GM18520 (cell line): ENCODE results near the gene FBLN7.
"Not testable (repeated sequence)": the region's sequence is repeated elsewhere in the genome, so short reads cannot be mapped to it uniquely, and the experiment has no call there.

ENCODE experiments used
- ATAC-seq: cut with Tn5 transposase; IDR thresholded peaks from one replicate; pipeline ENCODE4 v1.9.1; 2021; ENCODE audit not compliant: unreplicated experiment

The FBLN7 gene

DNA sequence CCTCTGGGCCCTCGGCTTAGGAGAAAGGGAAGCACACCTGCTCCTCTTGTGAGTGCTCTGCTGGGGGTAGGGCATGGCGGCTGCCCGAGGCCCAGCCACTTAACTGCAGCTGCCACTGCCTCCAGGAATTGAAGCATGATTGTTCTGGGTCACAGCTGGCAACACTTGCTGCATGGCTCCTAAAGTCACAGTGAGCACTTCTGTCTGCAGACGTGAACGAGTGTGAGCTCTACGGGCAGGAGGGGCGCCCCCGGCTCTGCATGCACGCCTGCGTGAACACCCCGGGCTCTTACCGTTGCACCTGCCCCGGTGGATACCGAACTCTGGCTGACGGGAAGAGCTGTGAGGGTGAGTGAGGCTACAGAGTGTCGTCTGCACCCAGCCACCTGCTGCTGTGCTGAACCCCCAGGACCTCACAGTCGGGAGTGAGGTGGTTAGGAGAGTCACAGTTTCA, 44.4 kb downstream of the FBLN7 start:
- no peak for ATAC-seq

DNA sequence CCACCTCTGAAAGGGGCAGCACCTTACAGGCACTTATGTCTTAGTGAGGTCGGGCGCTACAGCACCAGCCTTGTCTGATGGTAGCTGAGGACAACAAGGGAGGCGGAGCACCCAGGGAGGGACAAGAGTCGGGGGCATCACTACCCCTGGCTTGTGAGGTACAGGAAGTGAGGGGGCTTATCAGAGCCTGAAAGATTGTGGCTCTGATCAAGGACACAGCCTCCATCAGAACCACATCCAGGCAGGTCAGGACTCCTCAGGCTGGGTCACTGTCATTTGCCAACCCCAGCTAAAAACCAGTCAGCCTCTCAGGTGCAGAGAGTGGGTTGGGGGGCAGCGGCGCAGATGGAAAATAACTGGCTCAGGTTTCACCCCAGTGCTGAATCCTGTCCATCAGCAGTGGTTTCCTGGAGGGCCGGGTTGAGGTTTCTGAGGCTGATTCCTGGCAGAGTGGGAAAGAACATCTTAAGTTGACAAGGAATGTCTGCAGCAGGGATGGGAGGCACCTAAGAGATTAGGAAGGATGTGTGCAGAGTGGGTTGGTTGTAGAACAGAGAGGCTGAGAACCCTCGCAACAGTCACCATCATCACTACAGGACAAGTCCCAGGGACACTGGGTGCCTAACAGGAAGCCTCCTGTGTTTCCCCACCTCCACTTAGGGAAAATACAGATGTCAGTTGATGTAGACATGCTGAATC, 45.3 kb downstream of the FBLN7 start:
- no peak for ATAC-seq

DNA sequence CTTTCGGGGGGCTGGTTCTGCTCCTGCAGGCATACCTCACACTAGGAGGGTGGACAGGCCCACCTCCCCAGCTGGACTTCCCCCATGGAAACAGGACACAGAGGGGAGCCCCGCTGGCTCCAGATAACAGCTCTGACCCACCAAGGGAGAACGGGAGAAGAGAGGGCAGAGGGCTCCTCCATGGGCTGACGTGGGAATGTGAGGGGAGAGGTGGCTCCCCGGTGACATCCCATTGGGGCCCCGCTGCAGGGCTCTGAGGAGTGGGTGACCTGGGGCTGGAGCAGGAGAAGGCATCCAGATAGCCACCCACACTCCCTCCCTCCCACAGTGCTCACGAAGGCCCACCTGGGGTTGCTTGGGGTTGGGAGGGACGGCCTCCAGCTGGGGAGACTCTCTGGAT, 45.9 kb downstream of the FBLN7 start:
- ATAC-seq, result no peak

DNA sequence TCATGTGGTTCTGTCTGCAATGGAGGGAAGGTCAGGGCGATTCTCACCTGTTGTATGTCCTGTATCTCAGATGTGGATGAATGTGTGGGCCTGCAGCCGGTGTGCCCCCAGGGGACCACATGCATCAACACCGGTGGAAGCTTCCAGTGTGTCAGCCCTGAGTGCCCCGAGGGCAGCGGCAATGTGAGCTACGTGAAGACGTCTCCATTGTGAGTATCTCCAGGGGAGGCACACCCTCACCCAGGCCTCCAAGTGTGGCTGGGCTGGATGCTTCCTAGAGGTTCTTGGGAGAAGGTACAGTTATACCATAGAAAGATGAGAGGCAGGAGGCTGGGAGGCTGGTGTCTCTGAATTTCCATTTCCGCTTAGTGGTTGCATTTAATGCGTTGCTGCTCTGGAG, 46.9 kb downstream of the FBLN7 start:
- ATAC-seq, result no peak

DNA sequence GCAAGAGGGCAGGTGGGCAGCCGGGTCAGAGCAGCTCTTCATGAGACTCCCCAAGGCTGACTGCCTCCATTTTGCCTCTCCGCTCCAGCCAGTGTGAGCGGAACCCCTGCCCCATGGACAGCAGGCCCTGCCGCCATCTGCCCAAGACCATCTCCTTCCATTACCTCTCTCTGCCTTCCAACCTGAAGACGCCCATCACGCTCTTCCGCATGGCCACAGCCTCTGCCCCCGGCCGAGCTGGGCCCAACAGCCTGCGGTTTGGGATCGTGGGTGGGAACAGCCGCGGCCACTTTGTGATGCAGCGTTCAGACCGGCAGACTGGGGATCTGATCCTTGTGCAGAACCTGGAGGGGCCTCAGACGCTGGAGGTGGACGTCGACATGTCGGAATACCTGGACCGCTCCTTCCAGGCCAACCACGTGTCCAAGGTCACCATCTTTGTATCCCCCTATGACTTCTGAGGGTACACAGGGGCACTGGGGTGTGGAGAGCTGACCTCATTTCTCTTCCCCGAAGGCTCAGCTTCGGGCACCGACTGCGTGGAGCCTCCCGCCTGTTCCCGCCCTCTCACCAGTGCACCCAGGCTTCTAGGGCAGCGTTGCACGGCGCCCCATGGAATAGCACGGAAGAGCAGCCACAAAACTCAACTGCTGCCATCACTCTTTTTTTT, 49.0 kb downstream of the FBLN7 start:
- ATAC-seq, result no peak

DNA sequence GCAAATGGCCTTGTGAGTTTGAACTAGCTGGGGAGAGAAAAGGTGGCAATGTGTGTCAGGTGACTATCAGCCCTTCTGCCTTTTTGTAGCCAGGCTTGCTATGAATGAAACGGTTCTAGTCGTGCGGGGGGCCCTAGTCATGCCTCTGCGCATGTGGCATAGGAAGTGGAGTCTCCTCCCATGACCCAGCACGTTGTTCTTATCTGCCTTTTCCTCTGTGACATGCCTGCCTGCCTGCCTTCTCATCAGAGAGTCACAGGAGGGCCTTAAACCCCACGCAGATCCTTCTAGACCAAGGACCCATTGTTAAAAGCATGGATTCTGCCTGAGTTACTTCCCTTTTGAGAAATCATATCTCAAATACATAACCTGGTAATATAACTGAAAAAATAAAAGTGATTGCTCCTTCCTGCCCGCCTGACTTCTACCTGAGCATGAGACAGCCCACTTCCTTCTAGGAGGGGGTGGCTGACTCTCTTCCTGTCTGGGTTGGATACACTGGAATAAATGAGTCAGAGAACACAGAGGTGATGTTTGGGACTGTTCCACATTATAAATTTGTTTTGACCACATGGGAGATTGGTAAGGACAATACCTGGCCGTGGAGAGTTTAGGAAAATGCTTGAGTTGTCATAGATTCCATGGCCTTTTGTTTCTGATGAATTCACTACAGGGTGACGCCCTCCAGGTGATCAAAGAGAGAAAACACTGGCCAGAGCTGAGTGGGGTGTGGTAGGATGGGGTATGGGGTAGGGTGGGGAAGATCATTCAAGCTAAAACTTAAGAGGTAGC, 49.8 kb downstream of the FBLN7 start:
- ATAC-seq, result no peak

DNA sequence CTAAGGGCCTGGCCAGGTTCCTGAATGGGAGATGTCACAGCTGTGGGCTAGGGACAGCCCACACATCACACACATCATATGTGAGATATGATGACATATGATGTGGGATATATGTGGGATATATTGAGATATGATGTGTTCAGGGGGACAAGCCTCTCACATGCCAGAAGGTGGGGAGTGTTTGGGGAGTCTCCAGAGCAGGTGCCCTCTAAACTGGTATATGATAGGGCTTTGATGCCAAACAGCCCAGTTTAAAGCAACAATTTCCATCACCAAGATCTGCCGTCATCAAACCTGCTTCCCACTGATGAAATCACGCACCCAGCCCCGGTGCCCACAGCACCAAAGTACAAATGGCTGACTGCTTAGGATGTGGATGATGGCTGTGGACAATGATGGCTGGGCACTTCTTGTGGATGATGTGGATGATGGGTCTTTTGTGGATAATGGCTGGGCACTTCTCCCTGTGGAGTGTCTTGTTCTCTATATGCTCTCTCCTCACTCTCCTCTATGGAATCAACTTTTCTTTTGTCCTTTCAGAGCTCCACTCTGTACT, 50.9 kb downstream of the FBLN7 start:
- no peak for ATAC-seq

DNA sequence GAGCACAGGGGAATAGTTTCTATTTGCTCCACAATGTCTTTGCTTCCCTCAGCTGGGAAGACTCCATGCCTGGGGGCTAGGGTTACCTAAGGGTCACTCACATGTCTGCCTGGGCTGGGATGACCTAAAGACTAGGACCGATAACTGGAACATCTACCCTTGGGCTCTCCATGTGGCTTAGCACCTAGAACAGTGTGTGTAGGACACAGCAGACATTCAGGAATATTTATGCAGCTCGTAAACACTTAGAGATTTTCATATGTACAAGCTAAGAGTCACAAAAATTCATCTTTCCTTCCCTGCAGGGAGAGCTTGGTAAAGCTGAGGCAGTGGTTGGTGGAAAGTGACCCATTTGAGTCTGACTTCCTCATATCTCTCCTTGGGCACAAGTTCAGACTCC, 55.8 kb downstream of the FBLN7 start:
- no peak for ATAC-seq

GRCh38 chr2:112194482-112194881, 56.3 kb downstream of the FBLN7 start:
- no peak for ATAC-seq

- no peak for ATAC-seq
Measured at GRCh38 chr2:112195167-112195766, 57.1 kb downstream of the FBLN7 start.

DNA sequence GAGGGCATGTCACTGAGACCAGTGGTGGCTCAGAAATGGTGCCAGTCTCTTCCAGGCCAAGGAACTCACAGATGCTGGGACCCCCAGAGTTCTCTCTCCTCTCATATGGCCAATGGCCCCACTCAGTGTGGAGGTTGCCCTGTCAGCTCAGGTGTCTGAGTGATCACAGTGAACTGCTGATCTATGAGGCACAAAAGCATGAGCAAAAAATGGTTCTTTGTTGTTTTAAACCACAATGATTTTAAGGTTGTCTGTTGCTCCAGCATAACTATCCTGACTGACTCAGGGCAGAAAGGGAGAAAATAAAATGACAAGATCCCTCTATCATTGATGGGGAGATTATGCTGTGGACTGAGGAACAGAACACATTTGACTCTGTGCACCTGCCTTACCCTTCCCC, 57.8 kb downstream of the FBLN7 start:
- ATAC-seq, result no peak

- ATAC-seq, result no peak
Measured at GRCh38 chr2:112197868-112198267, 59.7 kb downstream of the FBLN7 start.

- ATAC-seq, result no peak
Measured at GRCh38 chr2:112198780-112199179, 60.6 kb downstream of the FBLN7 start.

DNA sequence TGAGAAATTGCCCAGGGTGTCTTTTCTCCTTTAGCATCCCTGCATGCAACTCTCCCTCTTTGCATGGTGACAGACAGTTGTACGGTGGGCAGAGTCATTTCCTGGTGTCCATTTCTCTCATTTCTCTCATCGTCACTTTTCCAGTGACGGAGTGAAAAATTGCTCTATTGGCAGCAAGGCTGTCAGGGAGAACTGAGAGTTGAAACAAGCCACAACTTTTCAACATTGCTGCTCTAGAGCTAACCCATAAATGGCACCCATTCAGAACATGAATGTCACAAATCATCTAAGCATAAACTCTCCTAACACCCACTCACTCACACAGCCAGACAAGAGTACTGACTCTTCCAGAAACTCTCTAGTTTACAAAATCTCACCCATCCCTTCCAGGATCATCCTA, 61.0 kb downstream of the FBLN7 start:
- ATAC-seq, result no peak

GRCh38 chr2:112201696-112202430, 63.7 kb downstream of the FBLN7 start:
- no peak for ATAC-seq

GRCh38 chr2:112204411-112204810, 66.2 kb downstream of the FBLN7 start:
- ATAC-seq, result no peak

GRCh38 chr2:112207905-112208304, 69.7 kb downstream of the FBLN7 start:
- ATAC-seq, result not testable (repeated sequence)

DNA sequence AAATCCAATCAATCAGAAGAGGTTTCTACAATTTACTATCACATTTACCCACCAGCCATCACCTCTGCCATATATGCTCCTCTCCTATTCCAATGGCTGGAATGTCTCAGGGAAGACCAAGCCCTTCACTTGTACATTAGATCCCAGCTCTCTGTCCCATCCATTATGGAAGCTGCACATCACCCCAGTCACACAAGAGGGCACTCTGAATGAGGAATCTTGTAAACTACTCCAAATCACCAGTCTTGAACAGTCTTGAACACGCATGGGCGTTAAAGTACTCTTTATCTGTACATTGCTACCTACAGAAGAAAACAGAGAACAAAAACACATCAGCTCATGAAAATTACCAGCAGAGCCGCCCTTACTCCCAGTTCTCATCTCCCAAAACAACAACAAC, 78.0 kb downstream of the FBLN7 start:
- ATAC-seq, result no peak

DNA sequence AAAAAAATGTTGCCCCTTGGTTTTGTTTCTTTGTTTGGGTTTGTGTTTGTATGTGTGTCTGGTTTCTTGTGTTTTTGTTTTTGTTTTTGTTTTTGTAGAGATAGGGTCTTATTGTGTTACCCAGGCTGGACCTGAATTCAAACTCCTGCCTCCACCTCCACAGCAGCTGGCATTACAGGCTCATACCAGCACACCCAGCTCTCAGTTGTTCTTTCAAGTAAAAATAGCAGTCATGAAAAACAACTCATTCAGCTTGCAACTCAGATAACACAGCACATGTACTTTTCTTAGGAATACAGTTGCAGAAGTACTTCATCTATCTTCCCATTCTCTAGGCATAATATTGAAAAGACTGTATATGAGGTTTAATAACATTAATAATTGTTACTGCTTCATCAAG, 79.7 kb downstream of the FBLN7 start:
- ATAC-seq, result no peak

DNA sequence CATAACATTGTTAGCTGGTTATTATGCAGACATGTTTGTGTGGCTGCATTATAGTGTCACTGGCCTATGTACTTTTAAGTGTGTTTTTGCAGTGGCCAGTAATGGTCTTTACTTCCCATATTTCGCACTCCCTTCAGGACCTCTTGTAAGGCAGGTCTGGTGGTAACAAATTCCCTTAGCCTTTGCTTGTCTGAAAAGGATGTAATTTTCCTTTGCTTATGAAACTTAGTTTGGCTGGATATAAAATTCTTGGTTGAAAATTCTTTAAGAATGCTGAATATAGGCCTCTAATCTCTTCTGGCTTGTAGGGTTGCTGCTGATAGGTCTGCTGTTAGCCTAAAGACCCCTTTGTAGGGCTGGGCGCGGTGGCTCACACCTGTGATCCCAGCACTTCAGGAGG, 82.0 kb downstream of the FBLN7 start:
- no peak for ATAC-seq

- ATAC-seq, result no peak
Measured at GRCh38 chr2:112220831-112221230, 82.6 kb downstream of the FBLN7 start.
